IMR-90 (cell line): Measurements from ENCODE around the gene HBM. TPM values are rescaled to one million over a fixed set of nuclear protein-coding genes. Genes with fewer than 3 reads are reported as not detected.

ENCODE experiments used
- ATAC-seq: fragments of 200-7000 bp; cut with Tn5 transposase; 2 replicates; pipeline ENCODE4 v1.9.1; 2020; ENCODE audit warnings: low read depth, mild to moderate bottlenecking, moderate library complexity
- BruUV-seq: library from RNA; stranded (reverse); fragments of 400-500 nt; replicated peaks from 2 replicates; lab custom pipeline; 2021; lab: Mats Ljungman, UMichigan
- CTCF ChIA-PET: fragments of 300-600 bp; formaldehyde crosslinking; extraction: SDS; loops from one replicate; lab custom pipeline; 2021; ENCODE audit warnings: antibody characterized with exemption; lab: Yijun Ruan, JAX
- POLR2A ChIA-PET: fragments of 300-600 bp; sonication (Branson Sonifier 250); formaldehyde crosslinking; loops from one replicate; lab custom pipeline; 2022; ENCODE audit warnings: antibody characterized with exemption; ENCODE audit not compliant: unreplicated experiment; lab: Charles Lee
- DNase-seq: peaks from one replicate; pipeline ENCODE4 v3.0.0; 2013
- H2AFZ ChIP-seq: replicated peaks from 2 replicates; pipeline ENCODE3; 2013; ENCODE audit warnings: low read length, mild to moderate bottlenecking; ENCODE audit not compliant: poor library complexity
- H2AK5ac ChIP-seq: 2 replicates; pipeline ENCODE4 v1.6.1; 2013; ENCODE audit warnings: low read depth, low read length, inconsistent platforms
- H2AK9ac ChIP-seq: replicated peaks from 2 replicates; pipeline ENCODE3; 2013; ENCODE audit warnings: mild to moderate bottlenecking, low read depth, low read length, moderate library complexity; ENCODE audit not compliant: poor library complexity
- H2BK120ac ChIP-seq: 2 replicates; pipeline ENCODE4 v1.6.1; 2013; ENCODE audit warnings: low read depth, low read length, inconsistent platforms
- H2BK15ac ChIP-seq: 3 replicates; pipeline ENCODE4 v1.6.1; 2013; ENCODE audit warnings: low read depth, low read length, inconsistent platforms
- H2BK20ac ChIP-seq: 2 replicates; pipeline ENCODE4 v1.6.1; 2013; ENCODE audit warnings: low read depth, mild to moderate bottlenecking, inconsistent platforms, low read length, moderate library complexity
- H2BK5ac ChIP-seq: 2 replicates; pipeline ENCODE4 v1.6.1; 2013; ENCODE audit warnings: mild to moderate bottlenecking, low read depth, low read length, inconsistent platforms; ENCODE audit not compliant: poor library complexity, severe bottlenecking
- H3K14ac ChIP-seq: replicated peaks from 2 replicates; pipeline ENCODE4 v1.6.1; 2013; ENCODE audit warnings: low read depth, low read length, inconsistent platforms
- H3K18ac ChIP-seq: 2 replicates; pipeline ENCODE4 v1.6.1; 2013; ENCODE audit warnings: low read depth, low read length, control low read depth
- H3K23ac ChIP-seq: 2 replicates; pipeline ENCODE4 v1.6.1; 2013; ENCODE audit warnings: low read depth, low read length, inconsistent platforms
- H3K27ac ChIP-seq: 2 replicates; pipeline ENCODE4 v1.5.1; 2013; ENCODE audit warnings: mild to moderate bottlenecking, control low read depth, low read length; ENCODE audit not compliant: insufficient read depth
- H3K27me3 ChIP-seq: 2 replicates; pipeline ENCODE4 v1.6.1; 2013; ENCODE audit warnings: low read length; ENCODE audit not compliant: control insufficient read depth, insufficient read depth
- H3K36me3 ChIP-seq: 2 replicates; pipeline ENCODE4 v1.6.1; 2013; ENCODE audit warnings: low read length, mixed read lengths; ENCODE audit not compliant: control insufficient read depth, insufficient read depth
- H3K4ac ChIP-seq: 2 replicates; pipeline ENCODE4 v1.6.1; 2013; ENCODE audit warnings: low read depth, low read length, inconsistent platforms
- H3K4me1 ChIP-seq: 2 replicates; pipeline ENCODE4 v1.6.1; 2013; ENCODE audit warnings: low read length, mixed read lengths; ENCODE audit not compliant: control insufficient read depth, insufficient read depth
- H3K4me2 ChIP-seq: 2 replicates; pipeline ENCODE4 v1.6.1; 2013; ENCODE audit warnings: low read depth, mild to moderate bottlenecking, control low read depth, low read length, moderate library complexity
- H3K4me3 ChIP-seq: 2 replicates; pipeline ENCODE4 v1.5.1; 2013; ENCODE audit warnings: low read depth, mild to moderate bottlenecking, control low read depth, low read length, moderate library complexity; ENCODE audit not compliant: insufficient read depth
- H3K56ac ChIP-seq: 2 replicates; pipeline ENCODE4 v1.6.1; 2013; ENCODE audit warnings: low read length, inconsistent platforms; ENCODE audit not compliant: insufficient read depth; ENCODE audit errors: extremely low read depth
- H3K79me1 ChIP-seq, 2 experiments: 2 replicates each; pipeline ENCODE4 v1.6.1; 2013; ENCODE audit warnings: low read length in 2 of 2, inconsistent platforms in 1 of 2, low read depth in 1 of 2
- H3K9ac ChIP-seq: 2 replicates; pipeline ENCODE4 v1.6.1; 2013; ENCODE audit warnings: low read depth, low read length, control low read depth
- H3K9me1 ChIP-seq: 2 replicates; pipeline ENCODE4 v1.6.1; 2013; ENCODE audit warnings: low read length, inconsistent platforms; ENCODE audit not compliant: insufficient read depth
- H3K9me3 ChIP-seq: 2 replicates; pipeline ENCODE4 v1.6.1; 2013; ENCODE audit warnings: low read length; ENCODE audit not compliant: control insufficient read depth, insufficient read depth
- H4K20me1 ChIP-seq: 2 replicates; pipeline ENCODE4 v1.6.1; 2013; ENCODE audit warnings: low read length, inconsistent platforms; ENCODE audit not compliant: insufficient read depth
- H4K5ac ChIP-seq: 2 replicates; pipeline ENCODE4 v1.6.1; 2013; ENCODE audit warnings: mild to moderate bottlenecking, low read depth, low read length, control low read depth
- H4K8ac ChIP-seq, 2 experiments: 2 replicates each; pipeline ENCODE4 v1.6.1; 2013; ENCODE audit warnings: low read depth in 2 of 2, low read length in 2 of 2, control low read depth in 1 of 2, inconsistent platforms in 1 of 2
- H4K91ac ChIP-seq: 2 replicates; pipeline ENCODE4 v1.6.1; 2013; ENCODE audit warnings: low read depth, low read length, inconsistent platforms; ENCODE audit not compliant: insufficient read depth
- CEBPB ChIP-seq: IDR thresholded peaks from 2 replicates; pipeline ENCODE4 v1.6.1; 2012; ENCODE audit warnings: low read depth, low read length, improper control_type of control experiment
- FOS ChIP-seq: fragments of 150-350 bp; IDR thresholded peaks from 2 replicates; pipeline ENCODE4 v1.6.1; 2016; ENCODE audit warnings: low read depth, low read length
- MAFK ChIP-seq: IDR thresholded peaks from 2 replicates; pipeline ENCODE4 v1.6.1; 2012; ENCODE audit warnings: low read depth, low read length, improper control_type of control experiment
- MAZ ChIP-seq: IDR thresholded peaks from 2 replicates; pipeline ENCODE4 v1.6.1; 2012; ENCODE audit warnings: low read depth, mild to moderate bottlenecking, low read length, improper control_type of control experiment, moderate library complexity, borderline replicate concordance
- MXI1 ChIP-seq: IDR thresholded peaks from 2 replicates; pipeline ENCODE4 v1.6.1; 2012; ENCODE audit warnings: low read depth, mild to moderate bottlenecking, low read length, moderate library complexity, borderline replicate concordance
- NFE2L2 ChIP-seq: fragments of 150-350 bp; IDR thresholded peaks from 2 replicates; pipeline ENCODE4 v1.6.1; 2016; ENCODE audit warnings: low read depth, mild to moderate bottlenecking, low read length
- RAD21 ChIP-seq: IDR thresholded peaks from 2 replicates; pipeline ENCODE4 v1.6.1; 2012; ENCODE audit warnings: low read length, improper control_type of control experiment
- RCOR1 ChIP-seq: IDR thresholded peaks from 2 replicates; pipeline ENCODE4 v1.6.1; 2012; ENCODE audit warnings: mild to moderate bottlenecking, low read length, improper control_type of control experiment; ENCODE audit not compliant: insufficient replicate concordance
- RFX5 ChIP-seq: IDR thresholded peaks from 2 replicates; pipeline ENCODE4 v1.8.0; 2012; ENCODE audit warnings: low read depth, mild to moderate bottlenecking, low read length, moderate library complexity
- SMC3 ChIP-seq: fragments of 150-350 bp; IDR thresholded peaks from 2 replicates; pipeline ENCODE4 v1.6.1; 2016; ENCODE audit warnings: low read depth, mild to moderate bottlenecking, antibody characterized with exemption, low read length, moderate library complexity
- WGBS, 2 experiments: methylation state at CpG; one replicate each; pipeline versions ENCODE4 v1.1.5 to v1.1.7; 2013; ENCODE audit warnings: missing lambda C conversion rate in 2 of 2; ENCODE audit not compliant: insufficient read length in 1 of 2; ENCODE audit errors: extremely low coverage in 2 of 2; 5-methylcytosine and 5-hydroxymethylcytosine counted together
- dilution Hi-C: fragments of 300-500 bp; cut with HindIII; formaldehyde crosslinking; loops from one replicate; pipeline ENCODE4 v1.14.3; 2018; ENCODE audit warnings: low sequenced_read_pairs; ENCODE audit not compliant: unreplicated experiment
- in situ Hi-C: fragments of 300-500 bp; cut with MboI; formaldehyde crosslinking; loops from 3 replicates; pipeline ENCODE4 v1.14.3; 2019; ENCODE audit warnings: low sequenced_read_pairs, inconsistent platforms, mixed read lengths
- intact Hi-C: fragments of 100-400 bp; cut with micrococcal nuclease; formaldehyde crosslinking; loops from 2 replicates; pipeline ENCODE4 v1.10.0; 2022
- polyA plus RNA-seq, 3 experiments: library from polyadenylated mRNA; depleted of rRNA; stranded (reverse); fragments of >200 nt; gene quantifications; 2 replicates each; pipeline ENCODE4 v1.2.3, GENCODE V29; 2012; ENCODE audit warnings: low replicate concordance in 1 of 3
- total RNA-seq: library from RNA; depleted of rRNA; stranded (reverse); fragments of >200 nt; gene quantifications from 2 replicates; pipeline ENCODE4 v1.2.3, GENCODE V29; 2012
- TF ChIP-seq, protein P1 (sequence below): fragments of 150-350 bp; IDR thresholded peaks from 2 replicates; pipeline ENCODE4 v1.6.1; 2016; ENCODE audit warnings: low read depth, mild to moderate bottlenecking, low read length, moderate library complexity, borderline replicate concordance
- TF ChIP-seq, protein P2 (sequence below): conservative IDR thresholded peaks from 2 replicates; pipeline ENCODE4 v1.5.1; 2012; ENCODE audit warnings: mild to moderate bottlenecking, low read depth, low read length, improper control_type of control experiment

The HBM gene
- total and polyA plus RNA-seq, 2 of the 4 experiments (the other 2 are of a cell fraction) = not detected

DNA sequence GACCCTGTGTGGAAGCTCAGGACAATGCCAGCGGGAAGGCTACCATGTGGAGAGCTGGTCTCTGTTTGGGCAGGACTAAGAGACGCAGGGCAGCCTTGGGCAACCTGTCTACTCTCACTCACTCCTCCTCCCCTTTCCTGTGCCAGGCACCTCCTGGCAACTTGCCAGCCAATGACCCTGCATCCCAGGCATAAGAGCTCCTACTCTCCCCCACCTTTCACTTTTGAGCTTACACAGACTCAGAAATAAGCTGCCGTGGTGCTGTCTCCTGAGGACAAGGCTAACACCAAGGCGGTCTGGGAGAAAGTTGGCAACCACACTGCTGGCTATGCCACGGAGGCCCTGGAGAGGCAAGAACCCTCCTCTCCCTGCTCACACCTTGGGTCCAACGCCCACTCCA, 2.6 kb downstream of the HBM start (continued):
- no peak for TF ChIP-seq MAZ
- TF ChIP-seq SMC3 = no peak
- no peak for TF ChIP-seq FOS
- no peak for TF ChIP-seq RAD21

DNA sequence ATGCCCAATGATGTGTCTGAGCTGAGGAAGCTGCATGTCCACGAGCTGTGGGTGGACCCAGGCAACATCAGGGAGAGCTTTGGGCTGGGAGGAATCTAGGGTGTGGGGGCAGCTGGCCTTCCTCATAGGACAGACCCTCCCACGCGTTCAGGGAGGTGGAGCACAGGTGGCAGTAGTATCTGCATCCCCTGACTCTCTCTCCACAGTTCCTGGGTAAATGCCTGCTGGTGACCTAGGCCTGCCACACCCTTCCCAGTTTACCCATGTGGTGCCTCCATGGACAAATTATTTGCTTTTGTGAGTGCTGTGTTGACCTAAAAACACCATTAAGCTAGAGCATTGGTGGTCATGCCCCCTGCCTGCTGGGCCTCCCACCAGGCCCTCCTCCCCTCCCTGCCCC, 3.2 kb downstream of the HBM start:
- DNase-seq (no peak), ATAC-seq (no peak)
- H3K4ac ChIP-seq = no peak overlapping the region
- H3K27me3 ChIP-seq = peaks cover 53% of the 10 kb centered on the region
- H3K4me1 ChIP-seq = no peaks in the 10 kb centered on the region; the same call in 1 of the 2 replicates
- H4K20me1 ChIP-seq = peaks cover 5% of the 10 kb centered on the region
- no peak overlapping the region for H4K91ac ChIP-seq
- no peak overlapping the region for H2AK5ac ChIP-seq
- no peak overlapping the region for H2BK5ac ChIP-seq
- no peak overlapping the region for H3K27ac ChIP-seq
- H3K4me3 ChIP-seq = no peak overlapping the region
- no peak overlapping the region for H3K9ac ChIP-seq
- no peak overlapping the region for H2AFZ ChIP-seq
- H3K79me1 ChIP-seq = no peaks in the 10 kb centered on the region
- dilution Hi-C loops = no loop called here
- H3K9me3 ChIP-seq = no peaks in the 10 kb centered on the region; the same call in none of the 2 replicates
- H2BK15ac ChIP-seq = no peak overlapping the region
- H3K56ac ChIP-seq = no peak overlapping the region
- no peaks in the 10 kb centered on the region for H3K36me3 ChIP-seq
- no peak for TF ChIP-seq FOS
- no peak for TF ChIP-seq SMC3
- no peak for TF ChIP-seq RAD21
- no peak for TF ChIP-seq NFE2L2
- TF ChIP-seq MAZ = no peak
- TF ChIP-seq, protein P1, sequence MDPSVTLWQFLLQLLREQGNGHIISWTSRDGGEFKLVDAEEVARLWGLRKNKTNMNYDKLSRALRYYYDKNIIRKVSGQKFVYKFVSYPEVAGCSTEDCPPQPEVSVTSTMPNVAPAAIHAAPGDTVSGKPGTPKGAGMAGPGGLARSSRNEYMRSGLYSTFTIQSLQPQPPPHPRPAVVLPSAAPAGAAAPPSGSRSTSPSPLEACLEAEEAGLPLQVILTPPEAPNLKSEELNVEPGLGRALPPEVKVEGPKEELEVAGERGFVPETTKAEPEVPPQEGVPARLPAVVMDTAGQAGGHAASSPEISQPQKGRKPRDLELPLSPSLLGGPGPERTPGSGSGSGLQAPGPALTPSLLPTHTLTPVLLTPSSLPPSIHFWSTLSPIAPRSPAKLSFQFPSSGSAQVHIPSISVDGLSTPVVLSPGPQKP = no peak
- TF ChIP-seq MAFK = no peak
- TF ChIP-seq RCOR1 = no peak
- TF ChIP-seq RFX5 = no peak
- no peak for TF ChIP-seq MXI1
- TF ChIP-seq CEBPB = no peak
- TF ChIP-seq, protein P2, sequence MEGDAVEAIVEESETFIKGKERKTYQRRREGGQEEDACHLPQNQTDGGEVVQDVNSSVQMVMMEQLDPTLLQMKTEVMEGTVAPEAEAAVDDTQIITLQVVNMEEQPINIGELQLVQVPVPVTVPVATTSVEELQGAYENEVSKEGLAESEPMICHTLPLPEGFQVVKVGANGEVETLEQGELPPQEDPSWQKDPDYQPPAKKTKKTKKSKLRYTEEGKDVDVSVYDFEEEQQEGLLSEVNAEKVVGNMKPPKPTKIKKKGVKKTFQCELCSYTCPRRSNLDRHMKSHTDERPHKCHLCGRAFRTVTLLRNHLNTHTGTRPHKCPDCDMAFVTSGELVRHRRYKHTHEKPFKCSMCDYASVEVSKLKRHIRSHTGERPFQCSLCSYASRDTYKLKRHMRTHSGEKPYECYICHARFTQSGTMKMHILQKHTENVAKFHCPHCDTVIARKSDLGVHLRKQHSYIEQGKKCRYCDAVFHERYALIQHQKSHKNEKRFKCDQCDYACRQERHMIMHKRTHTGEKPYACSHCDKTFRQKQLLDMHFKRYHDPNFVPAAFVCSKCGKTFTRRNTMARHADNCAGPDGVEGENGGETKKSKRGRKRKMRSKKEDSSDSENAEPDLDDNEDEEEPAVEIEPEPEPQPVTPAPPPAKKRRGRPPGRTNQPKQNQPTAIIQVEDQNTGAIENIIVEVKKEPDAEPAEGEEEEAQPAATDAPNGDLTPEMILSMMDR = no peak
- H4K8ac ChIP-seq = no peak overlapping the region
- 0 out of 2 replicates have a peak, but pooled peaks cover 4% of the 10 kb centered on the region for H3K9me1 ChIP-seq
- H3K4me2 ChIP-seq = no peak overlapping the region
- ChIA-PET POLR2A (no interaction called here), CTCF (interaction anchor here (2.3 kb wide), 1 partner anchor 62 kb away, joined by 8 read pairs; no protein-coding TSS in a partner anchor)
- no peak overlapping the region for H2AK9ac ChIP-seq
- no CpG with 5 or more reads among the region's 3 CpGs for WGBS, 2 experiments
- intact Hi-C loops = no loop called here
- no peak overlapping the region for H4K5ac ChIP-seq
- no peak overlapping the region for H2BK20ac ChIP-seq
- H2BK120ac ChIP-seq = no peak overlapping the region
- H3K23ac ChIP-seq = no peak overlapping the region
- in situ Hi-C loops = no loop called here
- no peak overlapping the region for H3K14ac ChIP-seq
- BruUV-seq = no TSS peak
- H3K18ac ChIP-seq = no peak overlapping the region
